ENCODE data around the gene ATP2B2.

Gene ATP2B2

DNA sequence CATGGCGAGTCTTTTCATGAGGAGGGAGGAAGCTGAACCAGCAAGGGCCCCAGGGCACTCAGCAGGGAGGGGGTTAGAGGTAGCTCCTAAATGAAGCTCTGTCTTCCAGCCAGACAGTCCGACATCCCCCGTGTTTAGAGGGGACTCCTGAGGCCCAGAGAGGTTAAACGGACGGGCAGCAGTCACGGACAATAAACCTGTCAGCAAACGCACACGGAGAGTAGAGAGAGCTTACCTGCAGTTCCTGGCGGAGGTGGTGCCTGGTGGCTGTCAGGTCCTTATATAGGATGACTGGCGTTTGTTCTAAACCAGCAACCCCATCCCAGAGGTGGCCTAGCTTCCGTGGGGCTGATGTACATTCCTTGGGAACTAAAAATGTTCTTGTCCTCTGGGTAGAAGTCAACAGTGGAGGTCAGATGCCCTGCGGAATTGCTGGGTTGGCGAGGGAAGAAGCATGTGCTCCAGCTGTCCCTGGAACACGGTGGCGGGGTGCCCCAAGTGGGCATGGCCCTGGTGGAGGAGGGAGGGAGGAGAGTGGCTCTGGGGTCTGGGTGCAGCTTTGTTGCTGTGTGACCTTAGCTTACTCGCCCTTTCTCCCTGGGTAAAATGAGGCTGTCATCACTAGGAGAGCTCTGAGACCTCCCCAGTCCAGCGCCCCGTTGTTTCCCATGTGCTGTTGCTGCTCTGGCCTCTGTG is 214.8 kb downstream of the ATP2B2 start:
- no peak for DNase-seq

DNA sequence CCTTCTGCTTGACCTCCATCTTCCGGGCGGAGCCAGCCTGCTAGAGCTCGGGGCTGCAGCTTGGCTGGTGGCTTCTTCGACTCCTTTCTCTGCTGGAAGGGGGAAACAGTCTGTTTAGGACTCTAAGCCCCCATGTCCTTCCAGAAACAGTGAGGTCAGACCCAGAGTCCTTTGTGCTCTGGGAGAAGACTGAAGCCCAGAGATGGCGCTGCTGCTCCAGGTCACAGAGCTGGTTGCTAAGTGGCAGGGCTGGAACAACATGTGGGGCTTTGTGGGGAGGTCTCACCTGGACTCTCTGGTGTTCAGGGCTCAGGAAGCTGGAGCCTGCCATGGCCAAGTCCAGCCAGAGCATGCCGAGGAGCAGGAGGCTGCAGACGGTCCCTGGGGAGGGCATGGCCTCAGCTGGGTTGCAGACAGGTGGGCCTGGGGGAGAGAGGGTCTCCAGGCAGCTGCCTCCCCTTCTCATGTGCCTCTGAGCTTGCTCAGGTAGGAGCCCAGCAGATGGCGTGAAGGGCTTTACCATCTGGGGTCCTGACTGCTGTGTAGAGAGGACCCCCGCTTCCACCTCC is 215.5 kb downstream of the ATP2B2 start:
- DNase-seq, result no peak

DNA sequence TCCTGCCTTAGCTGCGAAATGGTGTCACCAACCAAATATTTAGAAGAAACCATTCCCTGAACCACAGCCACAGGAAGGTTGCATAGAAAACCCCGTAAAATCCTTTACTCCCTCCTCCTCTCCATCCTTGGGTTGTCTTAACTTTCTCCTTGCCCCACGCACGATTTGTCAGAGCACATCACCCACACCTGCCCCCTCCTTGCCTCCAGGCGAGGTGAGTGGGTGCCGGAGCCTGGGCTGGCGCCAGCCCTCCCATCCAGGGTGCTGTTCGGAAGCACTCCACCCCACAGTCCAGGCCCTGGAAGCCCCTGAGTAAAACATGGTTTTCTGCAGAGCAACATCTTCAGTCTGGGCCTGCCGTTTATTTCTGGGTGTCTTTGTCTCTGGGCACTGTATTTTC is 216.3 kb downstream of the ATP2B2 start:
- no peak for DNase-seq

DNA sequence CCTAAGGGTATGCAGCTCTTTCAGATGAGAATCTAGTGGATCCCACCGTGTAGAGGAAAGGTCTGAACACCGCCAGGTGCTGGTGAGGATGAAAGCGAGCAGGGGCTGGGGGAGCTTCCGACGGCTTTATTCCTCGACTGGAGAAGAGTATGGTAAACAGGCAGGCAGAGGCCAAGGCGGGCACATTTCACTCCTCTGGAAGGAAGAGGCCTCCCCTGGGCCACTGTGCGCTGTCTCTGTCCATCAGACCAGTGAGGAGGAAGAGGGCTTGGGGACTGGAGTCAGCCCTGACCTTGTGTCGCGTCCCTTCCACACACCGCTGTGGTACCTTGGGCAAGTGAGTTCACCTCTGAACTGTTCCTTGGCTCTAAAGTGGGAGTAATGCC is 216.8 kb downstream of the ATP2B2 start:
- no peak for DNase-seq

DNA sequence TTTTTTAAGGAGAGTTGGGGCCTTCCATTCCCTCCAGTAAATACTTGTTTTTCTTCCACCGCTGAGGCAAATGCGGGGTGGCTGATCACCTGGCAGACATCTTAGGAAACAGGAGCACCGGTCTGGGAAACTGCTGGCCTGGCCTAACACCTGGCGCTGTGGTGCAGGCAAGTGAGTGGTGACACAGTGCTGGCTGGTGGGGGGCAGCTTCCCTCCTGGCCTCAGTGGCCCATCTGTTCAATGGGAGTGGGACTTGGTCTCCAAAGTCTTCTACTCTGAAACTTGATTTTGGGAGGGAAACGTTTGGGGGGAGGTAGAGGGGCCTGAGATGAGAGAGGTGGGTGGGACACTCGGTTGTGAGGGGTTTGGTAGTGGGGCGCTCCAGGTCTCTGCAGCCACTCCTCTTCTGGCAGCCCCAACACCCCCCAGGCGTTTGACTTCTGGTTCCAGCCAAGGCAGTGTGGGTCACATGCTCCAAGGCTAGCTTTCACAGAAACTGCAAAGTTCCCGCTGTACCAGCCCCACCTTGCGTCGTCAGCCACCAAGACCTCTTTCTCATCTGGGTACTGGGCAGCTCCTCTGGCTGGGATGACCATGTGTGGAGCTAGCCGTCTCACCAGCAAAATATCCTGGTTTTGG is 217.3 kb downstream of the ATP2B2 start:
- DNase-seq, result no peak

DNA sequence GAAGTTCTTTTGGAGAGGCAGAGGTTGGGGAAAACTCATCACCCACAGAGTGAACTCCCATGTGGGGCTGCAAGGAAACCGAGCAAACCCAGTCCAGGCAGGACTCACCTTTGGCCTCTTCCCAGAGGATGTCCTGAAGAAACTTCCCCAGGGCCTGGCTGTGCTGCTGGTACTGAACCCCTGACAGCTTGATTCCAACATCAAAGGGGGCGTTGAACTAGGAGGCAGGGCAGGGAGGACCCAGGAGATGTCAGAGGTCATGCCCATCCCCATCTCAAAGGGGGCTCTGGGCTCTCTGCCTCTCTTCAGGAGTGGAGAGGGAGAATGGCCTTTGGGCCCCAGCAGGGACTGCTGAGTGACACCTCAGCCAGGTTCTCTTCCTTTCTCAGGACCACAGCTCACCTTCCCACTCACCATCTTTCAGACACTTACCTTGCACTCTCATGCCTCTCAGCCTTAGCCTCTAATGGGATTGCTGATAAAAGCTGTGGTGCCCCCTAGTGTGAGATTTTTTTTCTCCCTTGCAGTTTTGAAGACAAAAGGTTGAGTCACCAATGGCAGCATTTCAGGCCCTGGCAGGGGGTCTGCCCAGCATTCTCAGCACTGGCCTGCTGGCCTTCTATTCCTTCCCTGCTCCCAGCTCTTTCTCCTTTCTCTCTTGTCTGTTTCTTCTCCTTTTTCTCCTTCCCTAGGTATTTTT is 218.6 kb downstream of the ATP2B2 start:
- DNase-seq, result no peak

DNA sequence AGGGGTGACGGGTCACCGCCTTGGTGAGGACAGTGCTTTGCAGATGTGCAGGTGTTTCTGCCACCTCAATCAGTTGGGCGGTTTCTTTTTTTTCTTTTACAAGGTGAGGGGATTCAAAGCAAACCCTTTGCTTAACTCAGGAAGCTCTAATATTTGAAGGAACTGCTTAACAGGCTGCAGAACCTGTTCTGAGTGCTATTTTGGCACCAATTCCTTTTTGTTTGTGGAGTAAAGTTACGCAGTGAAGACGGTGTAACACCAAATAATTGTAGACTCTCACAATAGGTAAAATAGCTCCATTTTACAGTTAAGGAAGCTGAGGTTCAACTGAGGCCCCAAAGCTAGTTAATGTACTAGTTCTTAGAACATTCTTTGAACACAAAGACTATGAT is 219.3 kb downstream of the ATP2B2 start:
- DNase-seq, result no peak

DNA sequence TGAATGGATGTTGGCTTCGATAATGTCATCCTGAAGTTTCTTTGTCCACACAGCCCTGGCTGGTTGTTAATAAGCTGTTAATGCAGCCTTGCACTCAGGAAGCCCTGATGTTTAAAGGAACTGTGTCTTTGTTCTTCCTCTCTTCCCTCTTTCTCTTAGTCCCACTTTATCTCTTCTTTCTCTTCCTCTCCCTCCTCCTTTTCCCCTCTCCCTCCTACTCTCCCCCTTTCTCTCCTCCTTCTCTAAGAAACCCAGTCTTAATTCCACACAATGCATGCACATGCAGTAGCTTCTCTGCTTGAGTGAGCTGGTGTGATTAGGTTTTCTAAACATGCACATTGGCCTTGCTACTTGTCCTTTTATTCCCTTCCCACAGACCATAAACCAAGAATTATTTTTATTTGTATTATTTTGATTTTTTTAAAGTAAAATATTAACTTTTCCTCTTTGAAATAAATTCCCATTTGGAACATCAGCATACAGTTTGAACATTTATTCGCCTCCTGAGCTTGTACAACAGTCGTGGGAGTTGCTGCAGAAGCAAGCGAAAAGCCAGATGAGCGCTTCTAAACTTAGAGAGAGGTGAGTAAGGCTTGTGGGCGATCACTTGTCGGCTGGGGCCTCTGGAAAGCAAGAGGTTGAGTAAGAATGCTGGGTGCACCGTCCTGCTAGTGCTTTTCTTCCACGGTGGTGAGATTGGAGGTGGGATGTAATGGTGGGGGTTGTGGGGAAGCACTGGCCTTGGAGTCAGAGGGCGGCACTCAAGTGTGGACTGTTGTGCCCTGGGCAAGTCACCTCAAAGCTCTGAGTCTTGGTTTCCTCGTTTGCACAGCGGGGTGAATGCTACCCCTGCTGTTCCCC is 219.9 kb downstream of the ATP2B2 start:
- no peak for DNase-seq

DNA sequence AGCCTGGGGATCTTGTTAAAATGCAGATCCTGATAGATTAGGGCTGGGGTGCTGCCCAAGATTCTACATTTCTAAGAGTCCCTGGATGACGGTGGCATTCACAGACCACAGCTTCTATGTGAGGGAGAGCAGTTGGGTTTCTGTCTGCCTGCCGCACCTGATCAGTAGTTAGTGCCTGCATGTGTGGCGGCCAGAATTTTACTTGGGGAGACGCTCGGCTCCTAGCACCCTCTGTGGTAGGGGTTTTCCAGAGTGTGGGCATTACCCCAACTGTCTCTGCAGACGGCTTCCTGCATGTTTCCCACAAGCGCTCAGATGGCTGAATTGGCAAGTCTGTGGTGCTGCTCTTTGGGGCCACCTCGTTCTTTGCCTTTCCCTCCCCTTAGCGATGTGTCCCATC is 220.9 kb downstream of the ATP2B2 start:
- DNase-seq, result no peak

DNA sequence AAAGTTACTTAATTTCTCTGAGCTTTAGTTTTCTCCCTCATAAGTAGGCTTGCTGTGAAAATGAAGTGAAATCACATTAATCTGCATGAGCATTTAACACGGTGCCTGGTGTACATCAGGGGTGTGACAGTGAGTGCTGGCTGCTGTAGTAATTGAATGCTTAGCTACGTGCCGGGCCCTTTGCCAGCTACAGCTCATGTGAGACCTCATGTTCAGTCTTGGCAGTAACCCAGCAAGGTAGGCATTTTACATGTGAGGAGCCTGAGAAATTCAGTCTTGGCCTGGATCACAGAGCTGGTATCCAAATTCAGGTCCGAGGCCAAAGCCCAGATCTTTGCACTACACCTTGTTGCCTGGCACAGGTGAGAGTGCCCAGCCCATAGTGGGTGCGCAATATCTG is 221.7 kb downstream of the ATP2B2 start:
- DNase-seq, result no peak

DNA sequence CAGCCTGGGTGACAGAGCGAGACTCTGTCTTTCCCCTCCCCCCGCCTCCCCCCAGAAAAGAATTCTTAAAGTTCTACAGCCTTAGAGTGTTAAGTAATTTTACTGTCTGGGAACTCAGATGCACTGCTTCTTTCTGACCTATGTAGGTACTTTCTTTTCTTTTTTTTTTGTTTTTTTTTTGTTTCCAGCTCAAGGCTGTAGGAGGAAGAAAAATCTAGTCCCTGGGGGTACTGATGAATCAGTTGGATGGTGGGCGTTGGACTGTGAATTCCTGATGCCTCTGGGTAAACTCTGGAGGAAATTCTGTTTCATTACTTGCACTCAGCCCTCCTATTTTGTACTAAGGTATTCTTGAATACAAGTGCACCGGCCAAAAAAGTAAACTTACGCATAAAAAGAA is 223.4 kb downstream of the ATP2B2 start:
- DNase-seq, result no peak

DNA sequence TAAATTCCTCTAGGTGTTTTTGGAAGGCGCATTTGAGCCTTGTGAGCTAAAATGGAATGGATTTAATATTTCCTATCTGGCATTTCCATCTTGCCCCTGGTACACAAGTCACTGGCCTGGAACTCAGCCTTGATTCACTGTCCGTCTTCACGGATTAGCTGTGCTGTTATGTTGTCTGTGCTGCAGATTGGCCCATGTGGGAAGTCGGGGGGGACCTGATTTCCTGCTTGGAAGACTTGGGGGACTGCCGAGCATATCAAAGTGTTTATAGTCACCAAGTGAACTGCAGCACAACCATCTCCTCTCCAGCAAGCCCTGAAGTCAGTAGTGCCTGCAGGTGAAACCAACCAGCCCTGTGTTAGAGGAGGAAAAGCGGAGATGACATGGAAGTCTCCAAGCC is 224.8 kb downstream of the ATP2B2 start:
- DNase-seq, result no peak

DNA sequence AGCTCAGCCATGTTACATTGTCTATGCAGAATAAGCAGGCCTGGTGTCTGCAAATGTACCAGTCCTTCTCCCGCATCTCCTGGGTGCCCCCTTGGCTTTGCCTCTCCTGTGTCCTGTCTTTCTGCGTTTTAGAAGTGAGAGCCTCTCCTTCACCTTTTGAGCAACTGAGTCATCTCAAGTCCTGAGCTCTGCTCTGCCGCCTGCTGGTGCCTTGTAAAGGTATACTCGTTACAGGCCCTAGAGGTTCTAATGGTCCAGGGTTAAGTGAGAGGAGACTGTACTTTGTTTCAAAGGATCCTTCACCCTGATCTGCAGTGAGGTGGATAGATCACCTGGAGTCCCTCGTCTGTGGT is 225.2 kb downstream of the ATP2B2 start:
- DNase-seq, result no peak

DNA sequence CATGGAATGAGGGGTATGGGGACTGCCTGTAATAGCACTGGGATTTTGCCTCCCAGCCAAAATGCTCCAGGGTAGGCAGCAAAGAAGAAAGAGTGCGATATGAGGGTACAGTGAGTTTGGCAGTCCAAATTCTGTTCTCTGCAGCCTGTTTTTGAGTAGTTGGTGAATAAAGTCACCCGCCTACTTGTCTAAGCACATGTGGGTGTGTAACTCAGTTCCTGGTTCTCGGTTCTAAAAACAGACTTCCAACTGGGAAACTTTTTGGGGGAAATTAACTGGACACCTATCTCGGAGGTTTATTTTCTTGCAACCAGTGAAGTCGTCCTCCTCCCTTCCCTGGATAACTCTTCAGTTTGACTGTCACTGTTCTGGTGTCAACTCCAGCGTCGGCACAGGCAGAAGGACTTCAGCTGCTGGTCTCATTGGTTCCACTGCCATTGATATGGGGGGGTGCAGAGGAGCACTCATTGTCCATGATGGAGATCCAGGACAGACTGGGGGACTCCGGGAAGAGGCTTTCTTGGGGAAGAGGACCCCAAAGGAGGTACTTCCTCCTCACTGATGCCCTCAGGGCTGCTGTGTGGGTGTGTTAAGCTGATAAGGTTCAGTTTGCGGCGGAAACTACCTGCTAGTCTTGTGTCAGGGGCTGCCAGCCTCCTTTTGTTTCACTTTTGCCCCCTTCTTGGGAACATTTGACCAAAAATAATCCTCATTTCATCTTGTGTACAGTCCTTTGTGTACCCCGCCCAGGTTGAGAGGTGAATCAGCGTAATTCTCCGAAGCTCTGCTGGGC is 225.8 kb downstream of the ATP2B2 start:
- DNase-seq, result no peak

DNA sequence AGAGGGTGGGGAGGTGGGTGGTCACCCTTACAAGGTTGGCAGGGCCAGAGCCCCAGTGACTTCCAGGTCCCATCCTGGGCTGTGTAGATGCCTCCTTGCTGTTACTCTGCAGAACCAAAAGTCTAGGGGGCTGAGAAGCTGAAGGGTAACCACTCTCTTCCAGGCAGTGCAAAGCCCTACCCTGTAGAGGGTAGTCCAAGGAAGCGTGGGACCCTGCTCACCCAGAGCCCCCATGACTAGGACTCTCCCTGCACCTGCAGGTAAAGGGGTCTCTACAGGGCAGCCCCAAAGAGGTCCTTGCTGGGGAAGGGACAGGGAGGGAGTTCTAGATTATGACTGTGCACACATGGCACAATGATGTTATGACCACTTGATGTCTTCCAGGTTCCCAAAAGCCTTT is 226.9 kb downstream of the ATP2B2 start:
- DNase-seq, result no peak

DNA sequence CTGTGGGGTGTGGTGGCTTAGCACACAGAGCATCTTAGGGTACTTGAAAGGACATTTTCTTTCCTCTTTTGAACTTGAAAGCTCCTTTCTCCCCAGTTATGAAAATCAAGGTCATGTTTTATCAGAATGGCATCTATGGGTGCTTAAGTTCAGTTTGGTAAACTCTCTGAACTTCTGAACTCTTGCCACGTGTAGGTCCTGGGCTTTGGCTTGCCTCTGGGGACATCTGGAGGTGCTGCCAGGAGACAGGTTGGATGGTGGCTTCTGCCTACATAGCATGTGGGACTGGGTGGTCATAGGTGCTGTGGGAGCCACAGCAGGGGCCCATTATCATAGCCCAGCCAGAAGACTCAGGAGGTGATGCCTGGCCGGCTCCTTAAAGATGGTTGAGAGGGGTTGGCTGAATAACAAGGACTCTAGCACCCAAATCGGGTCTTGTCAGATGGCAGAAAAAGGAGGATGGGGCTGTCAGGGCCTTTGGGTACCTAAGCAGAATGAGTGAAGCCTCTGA is 228.2 kb downstream of the ATP2B2 start:
- DNase-seq, result no peak

DNA sequence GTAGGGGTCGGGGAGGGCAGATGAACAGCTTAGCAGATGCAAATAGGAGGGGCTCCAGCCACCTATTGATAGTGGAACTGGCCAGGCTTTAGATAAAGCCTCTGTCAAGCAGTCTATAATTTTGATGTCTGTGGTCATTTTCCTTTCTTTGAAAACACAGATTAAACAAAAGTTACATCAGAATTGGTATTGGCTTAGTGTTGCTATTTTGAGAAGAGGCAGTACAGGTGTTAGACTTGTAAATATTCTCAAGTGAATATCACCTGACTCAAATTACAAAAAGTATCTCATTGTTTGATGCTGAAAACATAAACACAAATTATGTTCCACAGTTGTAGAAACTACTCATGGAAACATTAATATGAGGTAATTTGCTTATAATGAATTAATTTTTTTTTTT is 230.8 kb downstream of the ATP2B2 start:
- no peak for DNase-seq

Data from activated CD8-positive, alpha-beta memory T cell treated with anti-CD3 and anti-CD28 coated beads for 24 hours (primary cell).